NCI-H187 treated with DMSO at 0.1 percent for 48 hours (cell line): ENCODE data around the gene TMTC4.
"Not testable (repeated sequence)": the region's sequence is repeated elsewhere in the genome, so short reads cannot be mapped to it uniquely, and the experiment has no call there.

ENCODE experiments used
- DNase-seq: peaks from one replicate; lab custom pipeline; 2025; lab: John Stamatoyannopoulos, UW

TMTC4 gene

DNA sequence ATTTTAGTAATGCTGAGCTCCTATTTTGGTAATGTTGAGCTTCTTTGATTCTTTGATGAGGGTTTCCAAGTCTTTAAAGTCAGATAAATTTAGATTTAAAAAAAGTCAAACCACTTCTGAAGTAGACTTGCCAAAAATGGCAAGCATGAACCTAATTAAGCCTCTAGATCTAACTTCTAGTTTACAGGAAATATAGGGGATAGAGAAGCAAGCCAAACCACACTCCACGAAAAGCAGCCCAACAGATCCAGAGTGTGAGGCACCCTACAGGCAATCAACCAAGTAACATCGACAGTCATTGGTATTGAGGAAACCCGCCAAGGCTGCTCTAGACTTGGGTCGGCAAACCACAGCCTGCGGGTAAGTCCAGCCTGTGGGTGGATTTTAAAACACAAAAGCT is 89.7 kb downstream of the TMTC4 start:
- DNase-seq: no peak

DNA sequence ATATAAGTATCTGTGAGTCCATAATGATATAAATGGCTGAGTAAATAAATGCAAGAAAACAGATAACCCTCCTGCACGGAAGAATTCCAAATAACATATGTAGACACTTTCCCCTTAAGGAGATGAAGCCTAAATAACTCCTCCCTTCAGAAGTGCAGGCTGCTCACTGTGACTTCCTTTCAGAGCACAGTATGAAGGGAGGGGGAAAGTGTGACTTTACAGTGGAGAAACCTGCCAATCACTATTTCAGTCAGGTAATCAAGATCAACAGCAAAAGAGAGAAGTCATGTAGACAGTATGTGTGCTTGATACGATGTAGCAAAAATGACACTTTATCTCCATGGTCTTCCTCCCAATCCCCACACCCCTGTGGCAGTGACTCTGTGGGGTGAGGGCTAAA is 93.1 kb downstream of the TMTC4 start:
- no peak for DNase-seq

DNA sequence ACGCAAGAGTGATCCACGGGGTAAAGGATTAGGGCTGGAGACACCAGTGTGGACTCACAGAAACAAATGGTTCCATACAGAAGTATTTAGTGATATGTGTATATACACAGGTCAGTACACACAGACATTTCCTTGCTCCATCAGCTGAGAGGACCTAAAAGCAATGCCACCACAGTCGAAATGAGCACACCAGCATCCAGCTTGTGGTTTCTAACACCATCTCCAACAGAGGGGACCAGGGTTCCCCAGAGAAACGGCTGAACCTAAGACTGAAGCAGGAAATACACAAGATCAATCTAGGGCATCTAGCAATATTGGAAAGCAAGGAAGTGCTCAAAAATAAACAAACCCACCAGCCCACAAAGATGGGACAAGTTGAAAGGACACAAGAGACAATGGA is 93.6 kb downstream of the TMTC4 start:
- no peak for DNase-seq

DNA sequence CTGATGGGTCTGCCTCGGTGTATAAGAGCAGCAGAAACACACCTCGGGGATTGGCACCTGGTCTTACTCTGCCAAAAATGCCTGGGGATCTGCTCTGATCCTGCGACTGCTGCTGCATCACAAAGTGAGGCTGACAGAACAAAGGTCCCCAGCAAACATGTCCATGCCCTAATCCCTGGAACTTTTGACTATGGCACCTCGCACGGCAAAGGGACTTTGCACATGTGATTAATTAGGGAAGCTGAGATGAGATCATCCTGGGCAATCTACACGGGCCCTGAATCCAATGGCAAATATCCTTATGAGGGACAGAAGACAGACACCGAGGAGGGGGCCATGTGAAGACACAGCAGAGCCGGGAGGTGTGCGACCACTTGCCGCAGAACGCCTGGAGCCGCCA is 94.5 kb downstream of the TMTC4 start:
- no peak for DNase-seq

DNA sequence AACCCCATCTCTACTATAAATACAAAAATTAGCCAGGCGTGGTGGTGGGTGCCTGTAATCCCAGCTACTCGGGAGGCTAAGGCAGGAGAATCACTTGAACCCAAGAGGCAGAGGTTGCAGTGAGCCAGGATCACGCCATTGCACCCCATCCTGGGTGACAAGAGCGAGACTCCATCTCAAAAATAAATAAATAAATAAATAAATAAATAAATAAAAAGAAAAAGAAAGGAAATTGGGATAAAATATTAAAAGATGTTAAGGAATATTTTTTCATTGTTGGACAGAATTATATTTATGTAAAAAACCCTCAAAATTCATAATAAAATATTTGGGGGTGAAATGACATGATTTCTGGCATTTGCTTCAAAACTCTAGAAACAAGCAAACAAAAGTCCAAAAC is 97.4 kb downstream of the TMTC4 start:
- not testable (repeated sequence) for DNase-seq

DNA sequence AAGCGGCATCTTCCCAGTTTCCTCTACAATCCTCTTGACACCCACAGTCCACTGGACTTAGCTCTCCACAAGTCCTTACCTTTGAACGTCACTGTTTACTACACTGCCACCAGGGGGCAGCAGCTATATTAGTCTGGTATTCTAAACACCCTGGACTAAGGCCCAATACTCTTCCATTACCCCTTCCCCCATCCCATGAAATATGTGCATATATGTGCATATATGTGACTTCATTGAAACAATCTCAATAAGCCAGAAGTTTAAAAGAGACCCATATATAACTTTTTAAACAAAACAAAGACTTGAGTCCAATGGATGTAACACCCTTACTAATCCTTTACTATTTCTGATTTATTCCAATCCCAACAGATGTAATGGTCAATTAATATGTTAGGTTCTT is 101.5 kb downstream of the TMTC4 start:
- DNase-seq: peak; percentile 76

DNA sequence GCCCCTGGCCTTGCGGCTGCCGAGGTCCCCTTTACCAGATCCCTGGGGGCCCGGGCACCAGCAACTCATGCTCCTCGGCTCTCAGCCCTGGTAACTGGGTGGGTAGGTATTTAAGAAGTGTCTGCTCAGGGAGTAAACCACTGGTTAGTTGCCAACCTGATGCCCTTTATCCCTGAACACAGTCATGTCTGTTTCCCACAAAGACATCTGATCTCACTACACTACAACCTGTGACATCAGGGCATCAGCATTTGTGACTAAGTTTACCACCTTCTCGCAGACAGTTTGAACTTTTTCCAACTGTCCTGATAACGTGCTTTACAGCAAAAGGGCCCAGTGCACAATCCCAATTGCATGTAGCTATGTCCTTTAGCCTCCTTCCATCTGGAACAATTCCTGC is 108.1 kb downstream of the TMTC4 start:
- DNase-seq: no peak

DNA sequence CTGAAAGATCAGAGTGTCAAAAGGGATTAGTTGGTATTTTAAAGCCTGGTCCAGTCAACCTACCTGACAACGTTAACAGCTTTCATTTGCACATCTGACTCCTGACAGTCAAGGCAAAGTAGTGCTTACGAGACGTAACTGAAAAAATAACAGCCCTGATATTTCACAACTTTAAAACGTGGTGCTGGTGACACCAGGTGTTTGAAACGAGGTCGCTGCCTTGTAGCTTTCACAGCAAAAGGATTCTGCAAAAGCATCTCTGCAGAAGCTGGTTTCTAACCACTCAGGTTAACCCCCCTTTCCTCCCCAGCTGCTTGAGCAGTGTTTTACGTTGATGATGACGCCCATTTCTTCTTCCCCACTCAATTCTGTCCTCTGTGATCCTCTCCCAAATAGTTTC is 109.3 kb downstream of the TMTC4 start:
- no peak for DNase-seq

DNA sequence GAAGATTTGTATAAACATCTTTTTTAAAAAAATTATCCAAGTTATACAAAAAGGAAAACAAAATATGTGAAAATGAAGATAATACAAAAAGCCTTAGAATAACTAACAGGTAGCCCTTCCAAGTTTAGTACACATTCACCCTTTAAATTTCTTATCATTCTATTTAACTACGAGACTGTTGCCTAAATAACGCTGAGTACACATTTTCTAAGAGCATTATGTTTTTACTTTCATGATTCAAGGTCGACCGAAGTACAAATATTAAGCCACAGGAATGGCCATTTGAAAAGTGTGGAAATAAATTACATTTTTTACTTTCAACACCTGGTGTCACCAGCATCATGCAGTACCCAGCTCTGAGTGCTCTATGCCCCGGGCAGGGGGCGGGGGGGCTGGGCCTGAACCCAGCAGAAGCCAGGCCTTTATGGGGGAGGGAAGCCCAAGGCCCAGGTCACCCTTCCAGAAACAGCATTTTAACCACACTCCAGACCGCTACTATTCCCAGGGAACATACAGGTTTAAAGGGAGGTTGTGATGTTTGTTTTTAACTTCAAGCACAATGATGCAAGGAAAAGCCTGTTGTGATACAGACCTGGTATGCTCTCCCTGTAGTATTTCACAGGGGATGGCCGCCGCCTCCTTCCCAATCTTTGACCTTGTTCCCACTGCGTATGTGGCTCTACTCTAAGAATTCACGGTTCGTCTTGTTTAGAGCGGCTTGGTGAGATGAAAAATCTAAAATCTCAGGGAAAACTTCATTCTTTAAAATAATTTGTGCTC is 110.0 kb downstream of the TMTC4 start:
- no peak for DNase-seq

DNA sequence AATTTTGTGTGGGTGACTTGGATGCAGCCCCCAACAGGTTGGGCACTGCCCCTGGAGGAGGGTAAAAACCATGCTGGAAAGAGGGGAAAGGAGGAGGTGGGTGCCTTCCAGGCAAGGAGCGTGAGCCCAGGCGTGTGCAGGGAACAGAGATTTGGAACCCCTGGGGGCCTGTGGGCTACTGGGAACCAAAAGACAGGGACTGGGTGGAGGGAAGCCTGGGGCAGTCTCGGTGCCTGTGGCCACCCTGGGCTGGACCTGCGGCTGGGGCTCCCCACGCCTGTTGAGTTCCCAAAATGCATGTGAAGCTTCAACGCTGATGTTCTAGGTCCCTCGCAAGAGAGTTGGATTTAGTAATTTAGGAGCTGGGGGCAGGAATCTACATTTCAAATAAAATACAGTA is 110.8 kb downstream of the TMTC4 start:
- DNase-seq: no peak

DNA sequence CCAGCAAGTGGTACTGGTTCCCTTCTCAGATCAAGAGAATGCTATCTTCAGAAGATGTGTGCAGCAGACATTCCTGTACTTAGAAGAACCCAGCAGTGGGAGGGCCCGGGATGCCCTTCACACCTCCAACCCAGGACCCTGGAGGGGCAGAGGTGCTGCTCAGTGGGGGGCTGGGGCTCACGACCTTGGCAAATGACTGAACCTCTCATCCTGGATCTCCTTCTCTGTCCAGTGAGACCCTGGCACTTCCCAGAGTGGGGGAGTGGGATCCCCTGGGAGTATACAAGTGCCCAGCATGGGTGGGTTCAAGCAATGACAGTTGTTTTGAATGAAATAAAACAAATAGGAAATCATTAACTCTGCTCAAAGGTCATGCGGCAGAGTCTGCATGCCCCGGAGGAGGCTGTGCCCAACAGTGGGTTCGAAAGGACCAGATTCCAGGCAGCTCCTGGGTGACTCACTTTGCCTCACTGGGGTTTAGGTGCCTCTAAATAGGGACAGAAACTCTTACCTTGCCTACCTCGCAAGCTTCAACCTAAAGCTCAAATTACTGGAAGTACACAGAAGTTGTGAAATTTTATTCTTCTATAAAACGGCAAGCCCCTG is 112.9 kb downstream of the TMTC4 start:
- DNase-seq: no peak

DNA sequence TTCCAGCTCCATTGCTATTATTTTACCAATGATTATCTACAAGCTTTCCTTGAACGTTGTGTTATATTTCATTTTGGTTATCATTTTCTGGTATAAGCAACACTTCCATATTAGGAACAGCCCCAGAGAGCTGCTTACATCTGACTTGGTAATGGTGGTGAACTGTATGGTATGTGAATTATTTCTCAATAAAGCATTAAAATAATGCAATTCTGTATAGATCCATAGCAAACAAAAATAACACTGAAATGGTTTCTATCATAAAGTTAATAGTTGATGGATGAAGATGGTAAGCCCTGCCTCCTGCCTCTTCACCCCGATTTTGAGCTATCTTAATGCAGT is 113.5 kb downstream of the TMTC4 start:
- no peak for DNase-seq

DNA sequence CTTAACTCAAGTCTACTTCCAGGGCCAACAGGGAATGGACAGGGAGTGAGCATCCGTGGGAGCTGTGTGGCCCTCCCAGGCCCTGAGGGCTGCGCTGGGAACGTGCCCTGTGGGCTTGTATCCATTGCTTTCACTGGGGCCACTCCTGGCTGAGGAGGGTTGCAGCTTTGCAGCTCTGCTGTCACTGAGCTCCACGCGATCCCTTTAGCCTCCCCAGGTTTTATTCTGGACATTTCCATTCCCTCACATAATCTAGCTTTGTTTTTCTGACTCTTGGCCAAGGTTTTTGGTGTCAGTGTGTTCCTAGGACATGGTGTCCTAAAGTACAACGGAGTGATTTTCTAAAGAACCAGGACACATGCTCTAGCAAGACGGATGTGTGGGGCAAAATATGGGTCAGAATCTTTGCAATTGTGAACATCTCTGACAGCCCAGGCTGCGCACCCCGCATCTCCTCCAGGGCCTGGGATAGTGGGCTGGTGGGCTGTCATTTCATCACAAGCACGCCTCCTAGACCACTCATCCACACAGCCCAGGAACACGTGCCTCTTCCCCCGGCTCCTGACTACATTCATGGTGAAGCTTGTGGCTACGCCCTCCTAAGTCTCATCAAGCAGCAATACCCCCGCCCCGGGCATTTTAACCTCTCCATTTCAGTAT is 114.0 kb downstream of the TMTC4 start:
- no peak for DNase-seq

DNA sequence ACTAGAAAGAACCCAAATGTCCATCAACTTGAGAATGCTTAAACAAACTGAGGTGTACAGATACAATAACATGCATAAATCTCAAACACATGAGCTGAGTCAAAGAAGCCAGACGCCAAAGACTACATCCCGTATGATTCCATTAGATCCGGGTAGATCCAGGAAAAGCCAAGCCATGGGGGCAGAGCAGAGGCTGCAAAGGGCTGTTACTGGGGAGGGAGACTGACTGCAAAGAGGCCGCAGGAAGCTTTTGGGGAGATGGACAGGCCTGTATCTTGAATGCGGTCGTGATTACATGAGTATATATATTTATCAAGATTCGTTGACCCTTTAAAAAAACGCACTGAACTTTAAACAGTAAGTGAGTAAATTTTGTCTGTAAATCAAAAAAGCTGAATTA is 114.7 kb downstream of the TMTC4 start:
- no peak for DNase-seq
